PC-3 (cell line): Measurements from ENCODE around the gene CEP104. TPM values are rescaled to one million over a fixed set of nuclear protein-coding genes. Genes with fewer than 3 reads are reported as not detected.

ENCODE experiments used
- ATAC-seq: fragments of 200-7000 bp; cut with Tn5 transposase; 2 replicates; pipeline ENCODE4 v1.9.1; 2020; ENCODE audit warnings: mild to moderate bottlenecking, moderate library complexity
- BruUV-seq: library from RNA; stranded (reverse); fragments of 400-500 nt; replicated peaks from 2 replicates; lab custom pipeline; 2021; lab: Mats Ljungman, UMichigan
- CTCF ChIA-PET: fragments of 300-600 bp; sonication (Branson Sonifier 250); formaldehyde crosslinking; loops from one replicate; lab custom pipeline; 2022; ENCODE audit warnings: antibody characterized with exemption; lab: Charles Lee
- POLR2A ChIA-PET: fragments of 300-600 bp; sonication (Branson Sonifier 250); formaldehyde crosslinking; loops from one replicate; lab custom pipeline; 2022; ENCODE audit warnings: antibody characterized with exemption; ENCODE audit not compliant: unreplicated experiment; lab: Charles Lee
- DNase-seq: peaks from one replicate; pipeline ENCODE4 v3.0.0-alpha.2; 2015
- H2AFZ ChIP-seq: fragments of 300-600 bp; sonication (generic); 2 replicates; pipeline ENCODE4 v1.6.0; 2016; ENCODE audit warnings: antibody characterized with exemption, low read length
- H3F3A ChIP-seq: fragments of 300-600 bp; sonication (generic); one replicate; pipeline ENCODE4 v1.6.0; 2017; ENCODE audit warnings: antibody characterized with exemption, low read length, control low read depth, mild to moderate bottlenecking; ENCODE audit not compliant: unreplicated experiment
- H3K27ac ChIP-seq: fragments of 300-600 bp; sonication (generic); 2 replicates; pipeline ENCODE4 v1.5.1; 2016; ENCODE audit warnings: mild to moderate bottlenecking, low read length
- H3K27me3 ChIP-seq: fragments of 300-600 bp; sonication (generic); 2 replicates; pipeline ENCODE4 v1.6.1; 2016; ENCODE audit warnings: low read length, mixed read lengths
- H3K36me3 ChIP-seq: fragments of 300-600 bp; sonication (generic); 2 replicates; pipeline ENCODE4 v1.6.1; 2016; ENCODE audit warnings: low read depth, mixed run types, low read length, mixed read lengths
- H3K4me1 ChIP-seq: fragments of 300-600 bp; sonication (generic); 2 replicates; pipeline ENCODE4 v1.5.1; 2016; ENCODE audit warnings: low read length; ENCODE audit not compliant: insufficient read depth
- H3K4me2 ChIP-seq: fragments of 300-600 bp; sonication (generic); 2 replicates; pipeline ENCODE4 v1.6.0; 2016; ENCODE audit warnings: low read length
- H3K4me3 ChIP-seq: fragments of 300-600 bp; sonication (generic); 2 replicates; pipeline ENCODE4 v1.5.1; 2016; ENCODE audit warnings: mild to moderate bottlenecking, low read length, mixed read lengths
- H3K79me2 ChIP-seq: fragments of 300-600 bp; sonication (generic); 2 replicates; pipeline ENCODE4 v1.6.1; 2017; ENCODE audit warnings: low read length, mixed read lengths
- H3K9ac ChIP-seq: fragments of 300-600 bp; sonication (generic); 2 replicates; pipeline ENCODE4 v1.6.0; 2016; ENCODE audit warnings: mild to moderate bottlenecking, low read length
- H3K9me2 ChIP-seq: fragments of 300-600 bp; sonication (generic); replicated peaks from 2 replicates; pipeline ENCODE4 v1.6.1; 2016; ENCODE audit warnings: mixed run types, low read length, mixed read lengths
- H3K9me3 ChIP-seq: fragments of 300-600 bp; sonication (generic); 2 replicates; pipeline ENCODE4 v1.6.1; 2016; ENCODE audit warnings: low read length, mixed read lengths
- H4K20me1 ChIP-seq: fragments of 300-600 bp; sonication (generic); 2 replicates; pipeline ENCODE4 v1.6.1; 2016; ENCODE audit warnings: low read length, mixed read lengths
- EZH2 ChIP-seq: fragments of 300-600 bp; sonication (generic); IDR thresholded peaks from one replicate; pipeline ENCODE4 v1.6.1; 2017; ENCODE audit warnings: antibody characterized with exemption, mild to moderate bottlenecking, low read length; ENCODE audit not compliant: unreplicated experiment
- EZH2phosphoT487 ChIP-seq: fragments of 300-600 bp; sonication (generic); IDR thresholded peaks from 2 replicates; pipeline ENCODE4 v1.6.1; 2018; ENCODE audit warnings: mild to moderate bottlenecking, antibody characterized with exemption, low read length, borderline replicate concordance
- intact Hi-C: fragments of 100-400 bp; cut with micrococcal nuclease; formaldehyde crosslinking; loops from 2 replicates; pipeline ENCODE4 v1.9.0; 2023
- total RNA-seq: library from RNA; depleted of rRNA; stranded (reverse); fragments of >200 nt; gene quantifications from 2 replicates; pipeline ENCODE4 v1.2.3, GENCODE V29; 2014
- TF ChIP-seq, protein P1 (sequence below): fragments of 300-600 bp; sonication (generic); conservative IDR thresholded peaks from 2 replicates; pipeline ENCODE4 v1.5.1; 2017; ENCODE audit warnings: antibody characterized with exemption, low read depth, mild to moderate bottlenecking, low read length

CEP104 gene
- total RNA-seq, 1 experiment from 2014 or later, result 64.1 TPM

DNA sequence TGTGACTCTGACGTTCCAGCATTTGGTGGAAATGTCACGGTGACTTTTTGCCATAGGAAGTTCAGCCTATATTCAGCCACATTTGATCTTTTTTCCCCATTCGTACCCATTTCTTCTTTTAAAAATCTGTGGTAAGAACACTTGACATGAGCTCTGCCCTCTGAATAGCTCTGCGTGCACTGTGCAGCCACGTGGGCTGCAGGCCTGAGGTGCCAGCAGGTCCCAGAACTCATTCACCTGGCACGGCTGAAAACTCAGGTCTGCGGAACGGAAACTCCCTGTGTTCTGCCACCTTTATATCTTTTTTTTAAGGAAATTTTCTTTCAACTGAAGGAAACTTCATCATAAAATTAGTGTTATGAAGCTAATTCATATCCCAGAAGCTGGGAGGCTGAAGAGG, 28.6 kb downstream of the CEP104 start:
- no peaks in the 10 kb centered on the region for H3F3A ChIP-seq
- no TSS peak for BruUV-seq
- intact Hi-C loops, result no loop called here
- ChIA-PET POLR2A (no interaction called here), CTCF (no interaction called here)
- no peaks in the 10 kb centered on the region for H4K20me1 ChIP-seq
- H3K36me3 ChIP-seq, result peaks cover 59% of the 10 kb centered on the region
- no peak for ATAC-seq
- no peaks in the 10 kb centered on the region for H3K9me2 ChIP-seq
- no peaks in the 10 kb centered on the region for H3K79me2 ChIP-seq
- H3K9ac ChIP-seq, result no peak overlapping the region
- no peak for DNase-seq
- no peaks in the 10 kb centered on the region for H3K4me1 ChIP-seq
- no peak overlapping the region for H3K27ac ChIP-seq
- H3K4me3 ChIP-seq, result no peak overlapping the region
- no peaks in the 10 kb centered on the region for H3K9me3 ChIP-seq
- H3K4me2 ChIP-seq, result no peak overlapping the region
- no peak overlapping the region for H2AFZ ChIP-seq
- no peaks in the 10 kb centered on the region for H3K27me3 ChIP-seq
- no peak for TF ChIP-seq EZH2
- TF ChIP-seq EZH2phosphoT487, result no peak
- TF ChIP-seq, protein P1, sequence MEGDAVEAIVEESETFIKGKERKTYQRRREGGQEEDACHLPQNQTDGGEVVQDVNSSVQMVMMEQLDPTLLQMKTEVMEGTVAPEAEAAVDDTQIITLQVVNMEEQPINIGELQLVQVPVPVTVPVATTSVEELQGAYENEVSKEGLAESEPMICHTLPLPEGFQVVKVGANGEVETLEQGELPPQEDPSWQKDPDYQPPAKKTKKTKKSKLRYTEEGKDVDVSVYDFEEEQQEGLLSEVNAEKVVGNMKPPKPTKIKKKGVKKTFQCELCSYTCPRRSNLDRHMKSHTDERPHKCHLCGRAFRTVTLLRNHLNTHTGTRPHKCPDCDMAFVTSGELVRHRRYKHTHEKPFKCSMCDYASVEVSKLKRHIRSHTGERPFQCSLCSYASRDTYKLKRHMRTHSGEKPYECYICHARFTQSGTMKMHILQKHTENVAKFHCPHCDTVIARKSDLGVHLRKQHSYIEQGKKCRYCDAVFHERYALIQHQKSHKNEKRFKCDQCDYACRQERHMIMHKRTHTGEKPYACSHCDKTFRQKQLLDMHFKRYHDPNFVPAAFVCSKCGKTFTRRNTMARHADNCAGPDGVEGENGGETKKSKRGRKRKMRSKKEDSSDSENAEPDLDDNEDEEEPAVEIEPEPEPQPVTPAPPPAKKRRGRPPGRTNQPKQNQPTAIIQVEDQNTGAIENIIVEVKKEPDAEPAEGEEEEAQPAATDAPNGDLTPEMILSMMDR, result no peak

DNA sequence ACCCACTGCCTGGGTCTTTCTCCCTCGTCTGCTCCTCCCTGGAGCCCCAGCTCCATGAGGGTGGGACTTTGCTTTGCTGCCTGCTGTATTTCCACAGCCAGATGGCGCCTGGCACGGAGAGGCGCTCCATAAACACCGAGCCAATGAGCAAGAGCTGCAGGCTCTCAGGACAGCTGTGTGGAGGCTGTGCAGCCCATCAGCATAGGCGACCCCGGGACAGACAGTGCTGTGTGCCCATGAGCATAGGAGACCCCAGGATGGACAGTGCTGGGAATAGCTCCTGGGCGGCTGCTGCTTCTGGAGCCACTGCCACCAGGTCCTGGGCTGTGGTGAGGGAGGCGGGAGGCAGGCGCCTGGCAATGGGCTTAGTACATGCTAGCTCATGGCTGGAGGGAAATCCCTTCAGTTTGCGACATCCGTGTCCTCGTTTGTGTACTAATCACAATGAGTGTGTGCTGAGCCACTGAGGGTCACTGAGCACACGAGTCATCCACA, 29.2 kb downstream of the CEP104 start:
- DNase-seq, result peak; percentile 37
- Histone ChIP-seq H3K4me2 (no peak overlapping the region), H3K9ac (no peak overlapping the region), H3F3A (no peaks in the 10 kb centered on the region), H3K27ac (no peak overlapping the region), H3K27me3 (no peaks in the 10 kb centered on the region), H3K9me3 (no peaks in the 10 kb centered on the region), H3K4me3 (no peak overlapping the region), H3K9me2 (no peaks in the 10 kb centered on the region), H2AFZ (no peak overlapping the region), H4K20me1 (no peaks in the 10 kb centered on the region), H3K36me3 (peaks cover 61% of the 10 kb centered on the region), H3K4me1 (no peaks in the 10 kb centered on the region), H3K79me2 (no peaks in the 10 kb centered on the region)
- ATAC-seq, result peak; percentile 51; the same call in 1 of the 2 replicates
- TF ChIP-seq EZH2phosphoT487, result no peak
- TF ChIP-seq, protein P1, result 0 out of 2 replicates have a peak, but pooled peaks have one; percentile 10
- no TSS peak for BruUV-seq
- POLR2A ChIA-PET, result no interaction called here
- CTCF ChIA-PET, result no interaction called here
- intact Hi-C loops, result no loop called here

DNA sequence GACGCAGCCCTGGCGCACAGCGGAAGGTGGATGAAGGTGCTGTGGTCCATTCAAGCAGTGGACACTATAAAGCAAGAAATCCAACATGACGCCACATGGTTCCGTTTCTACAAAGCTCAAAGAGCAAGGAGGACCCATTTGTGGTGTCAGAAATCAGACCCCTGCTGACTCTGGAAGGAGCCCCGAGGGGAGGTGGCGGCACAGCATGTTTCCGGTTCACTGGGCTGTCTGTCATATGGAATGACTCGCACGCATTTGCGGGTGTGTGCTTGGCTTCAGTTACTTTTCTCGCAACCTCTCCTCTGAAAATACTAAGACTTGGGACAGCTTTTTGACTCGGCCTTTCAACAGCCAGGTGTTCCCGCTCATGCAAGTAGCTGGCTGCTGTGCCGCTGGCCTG, 31.7 kb downstream of the CEP104 start:
- BruUV-seq, result no TSS peak
- H4K20me1 ChIP-seq, result no peaks in the 10 kb centered on the region
- DNase-seq, result no peak
- H3K9ac ChIP-seq, result no peak overlapping the region
- intact Hi-C loops, result no loop called here
- H3K79me2 ChIP-seq, result no peaks in the 10 kb centered on the region
- no peaks in the 10 kb centered on the region for H3K4me1 ChIP-seq
- ChIA-PET POLR2A (no interaction called here), CTCF (no interaction called here)
- no peaks in the 10 kb centered on the region for H3K9me2 ChIP-seq
- no peaks in the 10 kb centered on the region for H3F3A ChIP-seq
- no peak overlapping the region for H3K4me3 ChIP-seq
- H3K27me3 ChIP-seq, result no peaks in the 10 kb centered on the region
- no peaks in the 10 kb centered on the region for H3K9me3 ChIP-seq
- H3K27ac ChIP-seq, result no peak overlapping the region
- peaks cover 52% of the 10 kb centered on the region for H3K36me3 ChIP-seq
- no peak for TF ChIP-seq EZH2phosphoT487
- TF ChIP-seq, protein P1, result no peak
- no peak for TF ChIP-seq EZH2
- no peak overlapping the region for H2AFZ ChIP-seq
- H3K4me2 ChIP-seq, result no peak overlapping the region
- ATAC-seq, result no peak
